WTC11 (cell line): ENCODE measurements around the gene FGFBP2. TPM values are rescaled to one million over a fixed set of nuclear protein-coding genes. Genes with fewer than 3 reads are reported as not detected.

Source experiments
- ATAC-seq: fragments of 200-7000 bp; cut with Tn5 transposase; 2 replicates; pipeline ENCODE4 v1.10.0; 2021; ENCODE audit warnings: mild to moderate bottlenecking, moderate library complexity
- CTCF ChIA-PET: fragments of 300-600 bp; sonication (Branson Sonifier 250); formaldehyde crosslinking; loops from one replicate; lab custom pipeline; 2021; ENCODE audit warnings: antibody characterized with exemption; lab: Charles Lee
- POLR2A ChIA-PET: fragments of 350-600 bp; sonication (Branson Sonifier 250); formaldehyde crosslinking; loops from one replicate; lab custom pipeline; 2021; ENCODE audit warnings: antibody characterized with exemption; lab: Charles Lee
- DNase-seq: peaks from one replicate; pipeline ENCODE4 v3.0.0; 2021; ENCODE audit warnings: low spot score
- H3K27ac Mint-ChIP-seq: 2 replicates; pipeline ENCODE4 v1.8.0; 2021; ENCODE audit warnings: mixed read lengths
- H3K27me3 Mint-ChIP-seq: 2 replicates; pipeline ENCODE4 v1.8.0; 2021; ENCODE audit warnings: low read depth, mild to moderate bottlenecking, moderate library complexity, mixed read lengths
- H3K36me3 Mint-ChIP-seq: 2 replicates; pipeline ENCODE4 v1.8.0; 2021; ENCODE audit warnings: mixed read lengths
- H3K4me1 Mint-ChIP-seq: 2 replicates; pipeline ENCODE4 v1.8.0; 2022; ENCODE audit warnings: mixed read lengths
- H3K4me3 Mint-ChIP-seq: 2 replicates; pipeline ENCODE4 v1.8.0; 2021; ENCODE audit warnings: mild to moderate bottlenecking, moderate library complexity, mixed read lengths
- H3K9me3 Mint-ChIP-seq: 2 replicates; pipeline ENCODE4 v1.8.0; 2021; ENCODE audit warnings: mixed read lengths
- CREB1 ChIP-seq: sonication (generic); formaldehyde crosslinking; IDR thresholded peaks from 2 replicates; pipeline ENCODE4 v1.8.0; 2023; ENCODE audit warnings: mild to moderate bottlenecking, missing genetic modification reagents
- CREM ChIP-seq: sonication (generic); formaldehyde crosslinking; IDR thresholded peaks from 2 replicates; pipeline ENCODE4 v1.8.1; 2022; ENCODE audit warnings: mild to moderate bottlenecking, missing genetic modification reagents, moderate library complexity
- FOXP1 ChIP-seq: sonication (generic); formaldehyde crosslinking; IDR thresholded peaks from 2 replicates; pipeline ENCODE4 v1.8.0; 2022; ENCODE audit warnings: missing genetic modification reagents, mild to moderate bottlenecking, moderate library complexity, borderline replicate concordance
- HMGA2 ChIP-seq: fragments of 250-450 bp; sonication (Bioruptor Pico); IDR thresholded peaks from 2 replicates; pipeline ENCODE4 v1.4.0; 2021; ENCODE audit warnings: mild to moderate bottlenecking, moderate library complexity
- JAZF1 ChIP-seq: fragments of 250-450 bp; sonication (Bioruptor Pico); IDR thresholded peaks from 2 replicates; pipeline ENCODE4 v1.9.0; 2021; ENCODE audit warnings: moderate library complexity, mild to moderate bottlenecking, inconsistent platforms
- KAT7 ChIP-seq: sonication (generic); formaldehyde crosslinking; IDR thresholded peaks from 2 replicates; pipeline ENCODE4 v1.8.1; 2023; ENCODE audit warnings: missing genetic modification reagents, mild to moderate bottlenecking, borderline replicate concordance
- MXD4 ChIP-seq: fragments of 250-450 bp; sonication (Bioruptor Pico); IDR thresholded peaks from 2 replicates; pipeline ENCODE4 v1.8.0; 2021; ENCODE audit warnings: mild to moderate bottlenecking, moderate library complexity, borderline replicate concordance
- OVOL2 ChIP-seq: fragments of 250-450 bp; sonication (Bioruptor Pico); IDR thresholded peaks from 2 replicates; pipeline ENCODE4 v1.9.0; 2021; ENCODE audit warnings: mild to moderate bottlenecking, borderline replicate concordance
- RORB ChIP-seq: fragments of 250-450 bp; sonication (Bioruptor Pico); IDR thresholded peaks from 2 replicates; pipeline ENCODE4 v1.9.0; 2021; ENCODE audit warnings: mild to moderate bottlenecking
- TEAD4 ChIP-seq: sonication (generic); formaldehyde crosslinking; IDR thresholded peaks from 2 replicates; pipeline ENCODE4 v1.8.0; 2022; ENCODE audit warnings: mild to moderate bottlenecking, missing genetic modification reagents
- TP53 ChIP-seq: sonication (generic); formaldehyde crosslinking; IDR thresholded peaks from 2 replicates; pipeline ENCODE4 v1.8.1; 2023; ENCODE audit warnings: mild to moderate bottlenecking, missing genetic modification reagents
- ZNF121 ChIP-seq: sonication (generic); formaldehyde crosslinking; IDR thresholded peaks from 2 replicates; pipeline ENCODE4 v1.8.0; 2023; ENCODE audit warnings: missing genetic modification reagents
- ZNF138 ChIP-seq: sonication (generic); formaldehyde crosslinking; conservative IDR thresholded peaks from 2 replicates; pipeline ENCODE4 v1.8.1; 2022; ENCODE audit warnings: mild to moderate bottlenecking, moderate library complexity, missing genetic modification reagents
- ZNF671 ChIP-seq: fragments of 250-450 bp; sonication (Bioruptor Pico); IDR thresholded peaks from 2 replicates; pipeline ENCODE4 v1.8.0; 2021; ENCODE audit warnings: mild to moderate bottlenecking
- total RNA-seq: library from RNA; stranded (reverse); gene quantifications from 3 replicates; pipeline ENCODE4 v1.2.3, GENCODE V29; 2021
- TF ChIP-seq, protein P1 (sequence below): sonication (generic); formaldehyde crosslinking; IDR thresholded peaks from 2 replicates; pipeline ENCODE4 v1.8.0; 2022; ENCODE audit warnings: mild to moderate bottlenecking, missing genetic modification reagents
- TF ChIP-seq, protein P2 (sequence below): sonication (generic); formaldehyde crosslinking; IDR thresholded peaks from 2 replicates; pipeline ENCODE4 v1.8.0; 2022; ENCODE audit warnings: mild to moderate bottlenecking, missing genetic modification reagents
- TF ChIP-seq, protein P3 (sequence below): sonication (generic); formaldehyde crosslinking; IDR thresholded peaks from 2 replicates; pipeline ENCODE4 v1.8.1; 2023; ENCODE audit warnings: mild to moderate bottlenecking, missing genetic modification reagents, moderate library complexity
- TF ChIP-seq, protein P4 (sequence below): fragments of 200-600 bp; IDR thresholded peaks from 2 replicates; pipeline ENCODE4 v1.8.0; 2022; ENCODE audit warnings: antibody characterized with exemption
- TF ChIP-seq, protein P5 (sequence below): sonication (generic); formaldehyde crosslinking; conservative IDR thresholded peaks from 2 replicates; pipeline ENCODE4 v1.8.1; 2022; ENCODE audit warnings: mild to moderate bottlenecking, missing genetic modification reagents
- TF ChIP-seq, protein P6 (sequence below): sonication (generic); formaldehyde crosslinking; IDR thresholded peaks from 2 replicates; pipeline ENCODE4 v1.8.1; 2023; ENCODE audit warnings: mild to moderate bottlenecking, missing genetic modification reagents
- TF ChIP-seq, protein P7 (sequence below): sonication (generic); formaldehyde crosslinking; IDR thresholded peaks from 2 replicates; pipeline ENCODE4 v1.8.1; 2022; ENCODE audit warnings: low read depth, missing genetic modification reagents, borderline replicate concordance

The FGFBP2 gene
- total RNA-seq, 1 experiment from 2014 or later: 0.24 TPM

DNA sequence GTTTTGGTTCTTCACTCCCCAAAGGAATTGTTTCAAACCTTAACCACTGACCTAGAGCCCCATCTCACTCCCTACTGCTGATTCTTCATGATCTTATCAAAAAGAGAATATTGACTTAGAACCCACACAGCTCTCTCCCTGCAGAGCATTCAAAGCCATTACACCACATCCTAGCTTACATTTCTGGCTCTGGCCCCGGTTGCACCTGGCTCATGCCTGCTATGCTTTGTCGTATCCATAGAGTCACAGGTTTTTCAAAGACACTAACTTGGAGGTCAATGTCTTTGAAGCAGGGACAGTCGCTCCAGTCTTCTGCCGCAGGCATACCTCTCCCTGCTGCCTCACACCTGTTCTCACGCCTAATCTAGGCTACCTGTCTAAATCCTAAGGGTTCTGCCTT, 42.7 kb upstream of the FGFBP2 start:
- H3K27ac Mint-ChIP-seq: no peak overlapping the region
- DNase-seq: no peak
- no peaks in the 10 kb centered on the region for H3K27me3 Mint-ChIP-seq
- POLR2A ChIA-PET: no interaction called here
- TF ChIP-seq, protein P1, sequence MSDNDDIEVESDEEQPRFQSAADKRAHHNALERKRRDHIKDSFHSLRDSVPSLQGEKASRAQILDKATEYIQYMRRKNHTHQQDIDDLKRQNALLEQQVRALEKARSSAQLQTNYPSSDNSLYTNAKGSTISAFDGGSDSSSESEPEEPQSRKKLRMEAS (CRISPR knock-in tag): no peak
- TF ChIP-seq, protein P2, sequence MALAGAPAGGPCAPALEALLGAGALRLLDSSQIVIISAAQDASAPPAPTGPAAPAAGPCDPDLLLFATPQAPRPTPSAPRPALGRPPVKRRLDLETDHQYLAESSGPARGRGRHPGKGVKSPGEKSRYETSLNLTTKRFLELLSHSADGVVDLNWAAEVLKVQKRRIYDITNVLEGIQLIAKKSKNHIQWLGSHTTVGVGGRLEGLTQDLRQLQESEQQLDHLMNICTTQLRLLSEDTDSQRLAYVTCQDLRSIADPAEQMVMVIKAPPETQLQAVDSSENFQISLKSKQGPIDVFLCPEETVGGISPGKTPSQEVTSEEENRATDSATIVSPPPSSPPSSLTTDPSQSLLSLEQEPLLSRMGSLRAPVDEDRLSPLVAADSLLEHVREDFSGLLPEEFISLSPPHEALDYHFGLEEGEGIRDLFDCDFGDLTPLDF (CRISPR knock-in tag): no peak
- TF ChIP-seq CREB1 (CRISPR knock-in tag) (no peak), ZNF138 (CRISPR knock-in tag) (no peak), OVOL2 (CRISPR knock-in tag) (no peak), MXD4 (CRISPR knock-in tag) (no peak), ZNF671 (CRISPR knock-in tag) (no peak), CREM (CRISPR knock-in tag) (no peak)
- TF ChIP-seq, protein P3, sequence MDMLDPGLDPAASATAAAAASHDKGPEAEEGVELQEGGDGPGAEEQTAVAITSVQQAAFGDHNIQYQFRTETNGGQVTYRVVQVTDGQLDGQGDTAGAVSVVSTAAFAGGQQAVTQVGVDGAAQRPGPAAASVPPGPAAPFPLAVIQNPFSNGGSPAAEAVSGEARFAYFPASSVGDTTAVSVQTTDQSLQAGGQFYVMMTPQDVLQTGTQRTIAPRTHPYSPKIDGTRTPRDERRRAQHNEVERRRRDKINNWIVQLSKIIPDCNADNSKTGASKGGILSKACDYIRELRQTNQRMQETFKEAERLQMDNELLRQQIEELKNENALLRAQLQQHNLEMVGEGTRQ (CRISPR knock-in tag): no peak
- CTCF ChIA-PET: interaction anchor here (0.9 to 1.5 kb wide), 3 partner anchors 123 to 259 kb away, joined by 3 to 4 read pairs (median 4); no protein-coding TSS in a partner anchor
- H3K4me3 Mint-ChIP-seq: no peak overlapping the region
- H3K9me3 Mint-ChIP-seq: no peaks in the 10 kb centered on the region
- no peak for ATAC-seq
- H3K4me1 Mint-ChIP-seq: peaks cover 5% of the 10 kb centered on the region
- peaks cover 34% of the 10 kb centered on the region for H3K36me3 Mint-ChIP-seq

DNA sequence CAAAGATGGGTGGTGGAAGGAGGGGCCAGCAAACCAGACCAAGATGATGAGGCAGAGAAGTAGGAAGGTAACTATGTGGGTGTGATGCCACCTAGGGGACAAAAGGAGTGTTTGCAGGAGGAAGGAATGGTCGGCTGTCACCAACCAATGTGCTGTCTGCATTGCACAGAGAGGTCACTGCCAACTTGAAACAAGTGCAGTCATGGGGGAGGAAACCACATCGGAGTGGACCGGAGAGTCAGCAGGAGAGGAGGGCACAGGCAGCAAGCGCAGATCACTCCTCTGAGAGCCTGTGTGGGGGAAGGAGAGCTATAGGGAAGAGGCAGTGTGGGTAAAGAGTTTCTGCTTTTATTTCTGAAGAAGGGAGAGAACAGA, 38.5 kb upstream of the FGFBP2 start:
- peaks cover 24% of the 10 kb centered on the region for H3K36me3 Mint-ChIP-seq
- H3K4me1 Mint-ChIP-seq: no peaks in the 10 kb centered on the region
- TF ChIP-seq, protein P4, sequence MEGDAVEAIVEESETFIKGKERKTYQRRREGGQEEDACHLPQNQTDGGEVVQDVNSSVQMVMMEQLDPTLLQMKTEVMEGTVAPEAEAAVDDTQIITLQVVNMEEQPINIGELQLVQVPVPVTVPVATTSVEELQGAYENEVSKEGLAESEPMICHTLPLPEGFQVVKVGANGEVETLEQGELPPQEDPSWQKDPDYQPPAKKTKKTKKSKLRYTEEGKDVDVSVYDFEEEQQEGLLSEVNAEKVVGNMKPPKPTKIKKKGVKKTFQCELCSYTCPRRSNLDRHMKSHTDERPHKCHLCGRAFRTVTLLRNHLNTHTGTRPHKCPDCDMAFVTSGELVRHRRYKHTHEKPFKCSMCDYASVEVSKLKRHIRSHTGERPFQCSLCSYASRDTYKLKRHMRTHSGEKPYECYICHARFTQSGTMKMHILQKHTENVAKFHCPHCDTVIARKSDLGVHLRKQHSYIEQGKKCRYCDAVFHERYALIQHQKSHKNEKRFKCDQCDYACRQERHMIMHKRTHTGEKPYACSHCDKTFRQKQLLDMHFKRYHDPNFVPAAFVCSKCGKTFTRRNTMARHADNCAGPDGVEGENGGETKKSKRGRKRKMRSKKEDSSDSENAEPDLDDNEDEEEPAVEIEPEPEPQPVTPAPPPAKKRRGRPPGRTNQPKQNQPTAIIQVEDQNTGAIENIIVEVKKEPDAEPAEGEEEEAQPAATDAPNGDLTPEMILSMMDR: peak; percentile 71
- TF ChIP-seq ZNF671 (CRISPR knock-in tag): no peak
- POLR2A ChIA-PET: no interaction called here
- H3K4me3 Mint-ChIP-seq: no peak overlapping the region
- CTCF ChIA-PET: interaction anchor here (0.7 to 1.9 kb wide), 5 partner anchors 25 to 196 kb away, joined by 3 to 13 read pairs (median 5); no protein-coding TSS in a partner anchor
- DNase-seq (peak; percentile 59), ATAC-seq (peak; percentile 97)
- H3K27ac Mint-ChIP-seq: no peak overlapping the region
- no peaks in the 10 kb centered on the region for H3K9me3 Mint-ChIP-seq
- no peaks in the 10 kb centered on the region for H3K27me3 Mint-ChIP-seq

DNA sequence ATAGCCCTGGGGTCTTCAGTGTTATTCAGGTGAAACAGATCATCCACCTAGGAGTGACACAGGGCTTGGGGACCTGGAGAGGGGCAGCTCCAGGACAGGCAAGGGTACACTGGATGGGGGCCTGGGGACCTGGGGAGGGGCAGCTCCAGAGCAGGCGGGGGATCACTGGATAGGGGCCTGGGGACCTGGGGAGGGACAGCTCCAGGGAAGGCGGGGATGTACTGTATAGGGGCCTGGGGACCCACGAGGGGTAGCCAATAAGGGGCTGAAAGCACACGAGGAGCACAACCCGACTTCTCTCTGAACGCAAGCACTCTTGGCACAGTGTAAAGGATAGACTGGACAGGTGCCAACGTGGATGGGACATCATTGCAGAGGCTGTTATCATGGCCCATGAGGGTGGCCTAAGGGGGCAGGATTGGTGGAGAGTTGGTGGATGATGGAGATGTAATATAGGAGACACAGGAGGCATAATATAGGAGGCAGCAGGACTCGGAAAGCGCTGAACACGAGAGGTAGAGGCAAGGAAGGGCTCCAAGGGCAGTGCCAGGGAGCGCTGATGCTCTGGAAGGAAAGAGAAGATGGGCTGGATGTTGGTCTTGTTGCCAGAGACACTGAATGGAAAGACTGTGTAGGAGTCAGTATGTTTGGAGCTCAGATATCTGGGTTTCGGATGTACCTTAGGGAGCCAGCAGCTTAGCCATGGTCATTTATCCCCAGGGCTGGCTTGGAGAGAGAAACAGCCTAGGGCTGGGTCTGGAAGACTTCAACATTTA, 37.9 kb upstream of the FGFBP2 start:
- Mint-ChIP-seq H3K4me3 (no peak overlapping the region), H3K27me3 (no peaks in the 10 kb centered on the region), H3K36me3 (peaks cover 18% of the 10 kb centered on the region)
- DNase-seq (no peak), ATAC-seq (no peak)
- ChIA-PET POLR2A (no interaction called here), CTCF (interaction anchor here (1.0 to 1.9 kb wide), 4 partner anchors 24 to 195 kb away, joined by 3 to 13 read pairs (median 6); no protein-coding TSS in a partner anchor)
- TF ChIP-seq HMGA2 (CRISPR knock-in tag): no peak
- TF ChIP-seq TEAD4: no peak
- TF ChIP-seq ZNF121: no peak
- TF ChIP-seq JAZF1: no peak
- TF ChIP-seq FOXP1 (CRISPR knock-in tag): no peak
- TF ChIP-seq, all 79 proteins: peak for 0
- no peak overlapping the region for H3K27ac Mint-ChIP-seq
- H3K9me3 Mint-ChIP-seq: no peaks in the 10 kb centered on the region
- H3K4me1 Mint-ChIP-seq: no peaks in the 10 kb centered on the region

DNA sequence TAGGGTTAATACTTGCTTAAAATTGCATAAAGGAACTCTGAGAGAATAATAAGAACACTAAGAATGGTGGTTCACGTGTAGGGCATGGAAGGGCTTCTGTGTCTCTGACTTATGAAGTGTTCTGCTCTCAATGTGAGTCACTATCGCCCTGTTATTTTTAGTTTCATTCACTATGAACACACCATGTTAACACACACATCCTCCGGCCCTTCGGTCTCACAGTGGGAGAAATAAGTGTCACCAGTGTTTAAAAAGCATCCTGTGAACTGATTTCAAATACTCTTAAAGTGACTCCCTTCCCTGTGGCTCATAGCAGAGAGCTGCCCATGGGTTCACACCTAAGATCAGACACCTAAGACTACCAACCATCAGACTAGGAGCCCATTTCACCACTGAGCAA, 33.8 kb upstream of the FGFBP2 start:
- CTCF ChIA-PET: interaction anchor here (1.6 kb wide), 1 partner anchor 191 kb away, joined by 3 read pairs; no protein-coding TSS in a partner anchor
- Mint-ChIP-seq H3K36me3 (peaks cover 39% of the 10 kb centered on the region), H3K9me3 (no peaks in the 10 kb centered on the region), H3K4me3 (no peak overlapping the region), H3K27ac (no peak overlapping the region), H3K27me3 (no peaks in the 10 kb centered on the region), H3K4me1 (no peaks in the 10 kb centered on the region)
- ATAC-seq (no peak), DNase-seq (no peak)
- POLR2A ChIA-PET: no interaction called here
- TF ChIP-seq, protein P5, sequence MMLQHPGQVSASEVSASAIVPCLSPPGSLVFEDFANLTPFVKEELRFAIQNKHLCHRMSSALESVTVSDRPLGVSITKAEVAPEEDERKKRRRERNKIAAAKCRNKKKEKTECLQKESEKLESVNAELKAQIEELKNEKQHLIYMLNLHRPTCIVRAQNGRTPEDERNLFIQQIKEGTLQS (CRISPR knock-in tag): no peak
- no peak for TF ChIP-seq KAT7 (CRISPR knock-in tag)
- TF ChIP-seq RORB (CRISPR knock-in tag): no peak
- TF ChIP-seq, protein P6, sequence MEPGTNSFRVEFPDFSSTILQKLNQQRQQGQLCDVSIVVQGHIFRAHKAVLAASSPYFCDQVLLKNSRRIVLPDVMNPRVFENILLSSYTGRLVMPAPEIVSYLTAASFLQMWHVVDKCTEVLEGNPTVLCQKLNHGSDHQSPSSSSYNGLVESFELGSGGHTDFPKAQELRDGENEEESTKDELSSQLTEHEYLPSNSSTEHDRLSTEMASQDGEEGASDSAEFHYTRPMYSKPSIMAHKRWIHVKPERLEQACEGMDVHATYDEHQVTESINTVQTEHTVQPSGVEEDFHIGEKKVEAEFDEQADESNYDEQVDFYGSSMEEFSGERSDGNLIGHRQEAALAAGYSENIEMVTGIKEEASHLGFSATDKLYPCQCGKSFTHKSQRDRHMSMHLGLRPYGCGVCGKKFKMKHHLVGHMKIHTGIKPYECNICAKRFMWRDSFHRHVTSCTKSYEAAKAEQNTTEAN (CRISPR knock-in tag): no peak
- TF ChIP-seq ZNF138 (CRISPR knock-in tag): no peak
- TF ChIP-seq, protein P7, sequence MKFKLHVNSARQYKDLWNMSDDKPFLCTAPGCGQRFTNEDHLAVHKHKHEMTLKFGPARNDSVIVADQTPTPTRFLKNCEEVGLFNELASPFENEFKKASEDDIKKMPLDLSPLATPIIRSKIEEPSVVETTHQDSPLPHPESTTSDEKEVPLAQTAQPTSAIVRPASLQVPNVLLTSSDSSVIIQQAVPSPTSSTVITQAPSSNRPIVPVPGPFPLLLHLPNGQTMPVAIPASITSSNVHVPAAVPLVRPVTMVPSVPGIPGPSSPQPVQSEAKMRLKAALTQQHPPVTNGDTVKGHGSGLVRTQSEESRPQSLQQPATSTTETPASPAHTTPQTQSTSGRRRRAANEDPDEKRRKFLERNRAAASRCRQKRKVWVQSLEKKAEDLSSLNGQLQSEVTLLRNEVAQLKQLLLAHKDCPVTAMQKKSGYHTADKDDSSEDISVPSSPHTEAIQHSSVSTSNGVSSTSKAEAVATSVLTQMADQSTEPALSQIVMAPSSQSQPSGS (CRISPR knock-in tag): no peak
- TF ChIP-seq TP53: no peak
